SH-SY5Y (cell line): ENCODE measurements around the gene HS3ST5.

Source experiments
- GATA2 ChIP-seq: IDR thresholded peaks from 2 replicates; pipeline ENCODE4 v1.6.1; 2011; ENCODE audit warnings: mild to moderate bottlenecking, low read depth, low read length
- GATA3 ChIP-seq: IDR thresholded peaks from 2 replicates; pipeline ENCODE4 v1.6.1; 2011; ENCODE audit warnings: low read depth, mild to moderate bottlenecking, low read length, moderate library complexity

HS3ST5 gene

DNA sequence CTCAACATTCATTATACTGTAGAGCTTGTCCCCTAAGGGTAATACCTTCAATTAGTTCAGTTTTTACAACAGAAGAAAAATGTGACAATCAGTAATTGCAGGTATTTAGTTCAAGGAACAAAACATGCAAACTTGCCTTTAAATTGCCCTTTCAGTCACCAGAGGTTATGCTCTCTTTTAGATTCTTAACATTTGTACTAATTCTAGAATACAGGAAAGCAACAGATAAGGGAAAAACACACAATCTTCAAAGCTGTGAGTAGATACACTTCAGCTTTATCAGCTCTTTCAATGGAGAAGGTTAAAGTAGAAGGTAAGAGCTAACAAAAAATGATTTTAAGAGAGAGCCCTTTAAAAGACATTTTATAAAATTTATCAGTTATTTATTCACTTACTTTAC is 173.1 kb downstream of the HS3ST5 start:
- TF ChIP-seq GATA2 (no peak), GATA3 (no peak)

DNA sequence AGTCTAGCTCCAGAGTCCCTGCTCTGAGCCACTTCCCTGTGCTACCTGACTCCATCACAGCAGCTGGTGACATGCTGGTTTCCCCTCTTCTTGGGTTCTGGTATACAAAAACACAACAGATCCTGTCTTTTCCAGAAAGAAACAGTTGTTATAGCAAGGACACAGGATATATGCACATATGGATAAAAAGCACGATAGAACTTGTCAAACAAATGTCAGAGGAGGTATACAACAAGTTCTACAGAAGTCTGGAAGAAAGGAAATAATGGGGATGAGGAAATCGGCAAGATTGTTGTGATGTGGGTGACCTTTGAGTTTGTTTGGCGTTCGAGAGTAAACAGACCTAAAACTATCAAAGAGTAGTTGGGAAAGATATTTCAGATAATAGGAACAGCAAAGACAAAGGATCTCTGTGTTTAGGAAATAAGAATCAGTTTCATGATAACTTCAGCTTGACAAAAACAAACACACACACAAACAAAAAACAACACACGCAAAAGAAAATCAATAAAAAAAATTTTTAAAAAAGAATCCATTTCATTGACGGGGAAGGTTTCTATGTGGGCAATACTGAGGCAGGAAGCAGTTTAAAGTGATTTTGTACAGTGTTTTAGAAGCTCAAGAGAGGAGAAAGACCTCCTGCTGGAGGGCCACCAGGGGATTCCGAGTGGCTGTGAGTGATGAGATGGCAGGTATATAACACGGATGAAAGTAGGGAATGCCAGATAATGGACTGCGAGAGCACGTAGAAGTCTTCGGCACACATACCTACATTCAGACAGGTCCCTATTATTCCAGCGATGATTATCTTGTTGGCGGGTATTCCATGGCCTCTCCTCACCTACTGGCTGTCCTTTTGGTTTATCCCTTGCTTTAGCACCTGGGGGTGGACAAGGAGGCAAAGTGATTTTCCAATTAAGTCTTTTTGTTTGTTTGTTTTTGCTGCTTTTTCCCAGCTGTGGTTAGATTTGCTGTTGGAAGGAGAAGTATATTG is 174.9 kb downstream of the HS3ST5 start:
- TF ChIP-seq GATA3 (no peak), GATA2 (no peak)

DNA sequence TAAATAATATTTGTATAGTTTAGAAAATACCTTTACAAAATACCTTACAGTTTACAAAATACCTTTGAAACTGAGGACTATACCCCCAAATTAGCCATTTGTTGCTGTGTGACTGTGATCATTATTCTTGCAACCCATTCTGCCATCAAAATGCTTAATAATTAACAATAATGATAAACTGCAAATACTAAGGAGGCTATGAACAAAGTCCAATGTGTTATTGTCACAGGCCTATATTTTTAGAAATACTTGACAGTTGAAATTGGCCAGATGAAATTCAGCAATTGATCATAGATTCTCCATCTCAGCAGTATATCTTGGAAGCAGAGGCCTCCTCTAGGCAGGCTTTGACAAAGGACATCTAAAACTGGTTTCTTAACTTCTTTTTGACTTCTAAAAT is 178.6 kb downstream of the HS3ST5 start:
- TF ChIP-seq GATA3 (no peak), GATA2 (no peak)

- TF ChIP-seq GATA3 (no peak), GATA2 (no peak)
These were observed 180.0 kb downstream of the HS3ST5 start for GRCh38 chr6:114162691-114163347.

DNA sequence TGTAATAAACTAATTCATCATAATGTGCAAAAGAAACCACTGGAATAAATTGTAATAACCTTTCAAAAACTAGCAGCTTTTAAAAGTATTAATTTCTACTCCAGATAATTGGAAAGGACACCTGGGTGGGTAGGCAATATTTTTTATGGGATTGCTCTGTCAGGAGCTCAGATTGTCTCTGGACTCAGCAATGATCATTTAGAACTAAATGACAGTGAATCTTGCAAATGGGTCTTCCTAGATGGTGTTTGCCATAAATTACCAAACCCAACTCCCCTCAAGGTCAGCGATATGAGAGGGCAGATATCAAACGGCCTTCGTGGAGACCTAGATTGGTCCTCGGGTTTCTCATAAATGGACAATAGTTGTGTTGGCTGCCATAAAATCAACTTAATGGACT is 181.9 kb downstream of the HS3ST5 start:
- TF ChIP-seq GATA2 (no peak), GATA3 (no peak)

DNA sequence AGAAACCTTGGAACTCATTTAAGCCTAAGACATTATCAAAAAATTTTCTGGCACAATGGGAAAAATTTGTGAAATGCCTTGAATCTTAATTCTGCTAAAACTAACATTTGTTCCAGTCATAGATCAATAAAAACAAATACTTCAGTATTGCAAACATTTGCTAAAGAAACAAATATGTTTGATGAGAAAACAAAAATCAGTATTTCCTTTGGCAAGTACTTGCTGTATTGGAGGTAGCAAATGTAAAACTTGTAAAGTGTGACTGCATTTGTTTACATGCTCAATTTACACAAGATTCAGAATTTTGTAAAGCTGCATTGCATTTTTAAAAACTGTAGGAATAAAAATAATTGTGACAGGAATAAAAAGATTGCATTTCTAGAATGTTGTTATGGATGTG is 183.1 kb downstream of the HS3ST5 start:
- TF ChIP-seq GATA3 (no peak), GATA2 (no peak)

DNA sequence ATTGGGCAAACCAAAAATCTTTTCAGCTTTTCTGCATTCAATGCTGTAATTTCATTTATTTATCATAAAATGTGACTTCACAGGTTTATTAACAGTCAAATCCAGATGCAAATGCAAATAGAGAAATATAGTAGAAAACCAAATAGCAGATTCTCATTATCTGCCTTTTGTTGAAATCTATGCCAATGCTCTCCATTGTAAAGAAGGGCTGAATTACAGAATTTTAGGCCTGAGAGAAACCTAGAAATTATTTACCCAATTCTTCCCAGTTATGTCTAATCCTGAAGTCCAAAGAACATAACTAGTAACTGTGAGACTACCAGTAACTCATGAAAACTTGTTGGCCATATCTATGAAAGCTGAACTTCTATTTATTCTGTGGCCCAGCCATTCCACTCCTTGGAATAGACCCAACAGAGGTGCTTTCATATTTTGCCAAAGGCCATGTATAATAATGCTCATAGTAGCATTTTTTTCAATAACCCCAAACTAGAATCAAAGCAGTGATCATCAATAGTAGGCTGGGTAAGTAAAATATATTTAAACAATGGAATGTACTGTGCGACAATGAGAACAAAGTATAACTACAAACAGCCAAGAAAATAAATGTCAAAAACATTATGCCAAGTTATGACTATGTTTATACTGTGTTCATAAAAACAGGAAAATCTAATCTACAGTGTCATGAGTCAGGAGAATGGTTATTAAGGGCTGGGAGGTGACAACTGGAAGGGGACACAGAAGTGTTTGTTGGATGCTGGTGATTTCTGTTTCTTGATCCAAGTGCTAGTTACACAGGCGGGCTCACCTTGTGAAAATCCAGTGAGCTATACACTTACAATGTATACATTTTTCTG is 183.8 kb downstream of the HS3ST5 start:
- TF ChIP-seq GATA3, result no peak
- TF ChIP-seq GATA2, result no peak

DNA sequence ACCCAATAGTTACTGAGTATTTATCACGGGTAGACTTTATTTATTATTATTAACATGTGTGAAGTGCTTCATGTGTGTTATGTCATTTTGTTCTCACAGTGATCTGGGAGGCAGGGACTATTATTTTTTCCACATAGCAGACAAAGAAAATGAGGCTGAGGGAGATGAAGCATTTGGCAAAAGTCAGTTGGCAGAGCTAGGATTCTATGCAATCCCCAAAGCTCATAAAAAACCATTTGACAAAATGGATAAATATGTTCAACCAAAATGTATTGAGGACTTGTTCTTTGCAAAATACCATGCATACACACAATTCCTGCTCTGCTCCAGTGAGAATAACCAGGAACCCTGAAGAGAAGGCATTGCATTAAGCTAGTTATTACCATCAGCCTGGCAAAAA is 184.4 kb downstream of the HS3ST5 start:
- no peak for TF ChIP-seq GATA3
- no peak for TF ChIP-seq GATA2

DNA sequence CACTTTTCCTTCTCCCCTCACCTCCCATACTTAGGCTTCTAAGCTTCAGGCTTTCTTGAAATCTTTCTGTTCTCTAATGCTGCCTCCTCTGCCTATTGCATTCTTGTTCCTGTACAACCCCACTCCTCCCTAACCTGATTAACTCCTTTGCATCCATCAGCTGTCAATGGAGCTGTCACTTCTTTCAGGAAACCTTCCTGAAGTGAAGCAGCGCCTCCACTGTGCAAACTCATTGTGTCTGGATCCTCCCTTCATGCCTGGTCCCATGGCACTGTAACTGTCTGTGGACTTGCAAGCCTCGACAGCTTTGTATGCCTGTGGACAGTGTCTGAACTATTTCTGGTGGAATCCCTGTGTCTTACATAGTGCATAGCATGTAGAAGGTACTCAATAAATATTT is 185.0 kb downstream of the HS3ST5 start:
- TF ChIP-seq GATA2 (no peak), GATA3 (no peak)

GRCh38 chr6:114155763-114156162 is 187.1 kb downstream of the HS3ST5 start:
- no peak for TF ChIP-seq GATA2
- no peak for TF ChIP-seq GATA3

DNA sequence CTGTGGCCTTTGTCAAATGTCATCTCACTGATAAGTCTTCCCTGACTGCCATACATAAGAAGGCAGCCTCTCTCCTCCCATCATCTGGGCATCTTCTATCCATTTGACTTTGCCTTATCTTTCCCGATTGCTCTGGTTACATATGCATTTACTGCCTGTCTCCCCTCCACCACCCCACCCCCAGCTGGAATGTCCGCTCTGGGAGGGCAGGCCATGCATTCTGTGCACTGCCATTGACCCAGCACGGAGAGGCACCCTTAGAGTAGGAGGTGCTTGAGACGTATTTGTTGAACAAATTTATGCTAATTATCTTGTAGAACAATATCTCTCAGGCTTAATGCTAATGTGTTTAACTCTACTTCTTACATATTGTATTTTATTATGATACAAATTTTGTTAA is 188.0 kb downstream of the HS3ST5 start:
- TF ChIP-seq GATA3, result no peak
- no peak for TF ChIP-seq GATA2

DNA sequence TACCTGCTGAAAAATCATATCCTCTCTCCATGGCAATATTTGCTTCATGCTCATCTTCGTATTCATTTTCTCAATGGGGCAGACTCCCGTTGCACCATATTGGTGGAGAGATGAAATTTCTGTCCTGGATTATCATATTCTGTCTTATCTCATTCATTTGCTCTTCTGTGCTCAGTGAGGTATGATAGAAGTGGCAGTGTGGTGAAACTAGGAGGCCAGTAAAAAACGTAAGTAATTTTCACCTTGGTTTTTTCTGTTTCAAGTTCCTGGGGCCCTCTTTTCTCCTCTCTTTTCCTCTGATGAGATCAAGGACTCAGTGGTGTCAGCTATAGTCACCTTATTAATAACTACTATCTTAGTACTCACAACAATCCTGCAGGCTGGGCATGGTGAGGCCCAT is 189.4 kb downstream of the HS3ST5 start:
- TF ChIP-seq GATA3 (no peak), GATA2 (no peak)

DNA sequence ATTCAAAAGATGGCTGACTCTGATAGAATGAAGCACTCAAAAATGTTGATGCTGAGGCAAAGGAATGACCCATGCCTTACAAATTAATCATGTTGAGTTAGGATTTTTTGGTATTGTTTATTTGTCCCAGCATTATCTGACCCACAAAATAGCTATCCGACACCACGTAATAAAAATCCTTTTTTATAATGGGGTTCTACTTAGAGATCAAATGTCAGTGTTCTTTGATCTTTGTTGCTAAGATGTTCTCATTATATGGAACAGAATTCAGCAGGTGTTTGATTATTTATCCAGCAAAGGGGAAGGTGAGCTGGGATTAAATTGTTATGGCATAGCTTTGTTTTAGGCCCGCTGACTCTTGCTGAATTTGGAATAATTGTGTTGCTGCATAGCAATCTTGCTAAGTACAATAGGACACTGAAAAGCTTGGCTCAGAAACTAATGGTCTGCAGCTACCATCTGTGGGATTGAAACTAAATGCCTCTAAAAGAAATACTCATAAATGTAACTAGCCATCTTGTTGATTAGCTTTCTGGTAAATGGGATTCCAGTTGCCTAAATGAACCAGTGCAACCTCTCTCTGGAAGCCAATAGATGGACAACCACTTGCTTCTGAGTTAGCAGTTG is 191.6 kb downstream of the HS3ST5 start:
- no peak for TF ChIP-seq GATA2
- TF ChIP-seq GATA3, result no peak

GRCh38 chr6:114144887-114145851 is 197.7 kb downstream of the HS3ST5 start:
- TF ChIP-seq GATA2, result no peak

- TF ChIP-seq GATA3, result no peak
- no peak for TF ChIP-seq GATA2
These were observed 200.6 kb downstream of the HS3ST5 start for GRCh38 chr6:114142258-114142657.
